Measurements from ENCODE around the gene ETNK1.

ETNK1 gene

DNA sequence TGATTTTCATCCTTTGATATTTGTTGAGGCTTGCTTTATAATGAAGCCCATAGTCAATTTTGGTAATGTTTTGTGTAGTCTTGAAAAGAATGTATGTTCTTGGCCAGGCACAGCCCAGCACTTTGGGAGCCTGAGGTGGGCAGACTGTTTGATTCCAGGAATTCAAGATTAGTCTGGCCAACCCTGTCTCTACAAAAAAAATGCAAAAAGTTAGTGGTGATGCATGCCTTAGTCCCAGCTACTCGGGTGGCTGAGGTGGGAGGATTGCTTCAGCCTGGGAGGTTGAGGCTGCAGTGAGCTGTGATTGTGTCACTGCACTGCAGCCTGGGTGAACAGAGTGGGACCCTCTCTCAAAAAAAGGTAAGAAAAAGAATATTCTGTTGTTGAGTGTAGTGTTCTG lies 10.8 kb downstream of the ETNK1 start:
- DNase-seq = peak; percentile 41

DNA sequence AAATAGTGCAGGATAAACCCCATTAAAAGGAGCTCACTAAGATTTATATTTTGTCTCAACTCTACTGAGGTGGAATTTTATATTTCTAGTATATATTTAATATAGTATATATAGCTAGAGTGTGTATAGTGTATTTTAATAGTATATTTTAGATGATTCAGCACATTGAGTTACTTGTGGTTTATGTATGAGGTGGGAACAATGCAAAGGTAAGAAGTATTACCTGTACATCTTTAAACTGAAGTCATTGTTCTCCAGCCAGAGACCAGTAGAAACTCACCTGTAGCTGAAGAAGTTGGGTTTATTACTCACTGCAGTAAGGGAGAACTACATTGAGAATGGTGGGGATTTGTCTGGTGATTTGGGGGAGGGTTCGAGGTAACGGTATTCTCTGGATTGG lies 15.9 kb downstream of the ETNK1 start:
- DNase-seq = no peak

DNA sequence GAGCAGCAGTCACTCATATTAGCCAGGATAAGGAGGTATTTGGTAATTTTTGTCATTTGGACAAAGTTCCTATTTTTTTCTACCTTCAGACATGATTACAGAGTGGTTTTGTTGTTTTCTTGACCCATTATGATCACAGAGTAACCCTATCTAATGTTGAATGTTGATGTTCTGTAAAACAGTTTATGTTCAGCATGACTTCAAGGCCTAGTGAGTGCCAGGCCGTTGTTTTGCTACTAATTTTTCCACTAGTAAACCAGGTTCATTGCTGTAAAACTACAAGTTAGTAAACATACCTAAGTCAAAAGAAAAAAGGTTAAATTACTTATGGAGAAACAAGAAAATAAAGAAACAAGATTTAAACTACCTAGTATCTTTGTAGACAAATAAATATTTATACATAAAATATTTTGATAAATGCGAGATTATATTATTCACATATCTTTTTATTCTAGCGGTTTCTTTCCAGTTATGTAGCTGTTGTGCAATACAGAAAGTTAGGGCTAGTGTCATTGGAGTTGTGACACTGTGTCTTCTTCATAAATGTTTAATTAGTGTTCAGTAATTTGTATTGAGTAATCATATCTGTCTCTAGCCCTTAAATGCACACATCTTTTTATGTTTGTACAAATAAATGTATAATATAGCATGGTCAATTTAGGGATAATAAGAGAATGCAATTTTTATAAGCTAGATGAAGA lies 16.5 kb downstream of the ETNK1 start:
- DNase-seq = no peak

DNA sequence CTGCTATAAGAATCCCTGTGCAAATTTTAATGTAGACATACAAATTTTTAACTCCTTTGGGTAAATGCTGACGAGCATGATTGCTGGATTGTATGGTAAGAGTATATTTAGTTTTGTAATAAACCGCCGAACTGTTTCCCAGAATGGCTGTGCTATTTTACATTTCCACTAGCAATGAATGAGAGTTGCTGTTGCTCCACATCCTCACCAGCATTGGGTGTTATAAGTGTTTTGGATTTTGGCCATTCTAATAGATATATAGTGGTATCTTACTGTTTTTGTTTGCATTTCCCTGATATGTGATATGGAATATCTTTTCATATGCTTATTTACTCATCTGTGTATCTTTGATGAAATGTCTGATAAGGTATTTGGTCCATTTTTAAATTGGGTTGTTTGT lies 23.7 kb downstream of the ETNK1 start:
- DNase-seq = no peak

DNA sequence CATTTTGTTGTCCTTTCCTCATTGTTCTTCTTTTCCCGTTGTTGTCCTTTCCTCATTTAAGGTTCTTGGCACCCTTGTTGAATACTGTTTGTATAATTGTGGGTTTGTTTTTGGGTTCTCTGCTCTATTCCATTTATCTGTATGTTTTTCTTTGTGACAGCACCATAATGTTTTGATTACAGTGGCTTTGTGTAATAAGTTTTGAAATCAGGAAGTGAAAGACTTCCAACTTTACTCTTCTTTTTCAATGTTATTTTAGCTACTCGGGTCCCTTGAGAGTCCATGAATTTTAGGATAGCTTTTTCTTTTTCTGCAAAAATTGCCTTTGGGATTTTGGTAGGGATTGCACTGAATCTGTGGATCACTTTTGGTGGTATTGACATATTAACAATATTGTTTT lies 28.1 kb downstream of the ETNK1 start:
- DNase-seq = no peak

DNA sequence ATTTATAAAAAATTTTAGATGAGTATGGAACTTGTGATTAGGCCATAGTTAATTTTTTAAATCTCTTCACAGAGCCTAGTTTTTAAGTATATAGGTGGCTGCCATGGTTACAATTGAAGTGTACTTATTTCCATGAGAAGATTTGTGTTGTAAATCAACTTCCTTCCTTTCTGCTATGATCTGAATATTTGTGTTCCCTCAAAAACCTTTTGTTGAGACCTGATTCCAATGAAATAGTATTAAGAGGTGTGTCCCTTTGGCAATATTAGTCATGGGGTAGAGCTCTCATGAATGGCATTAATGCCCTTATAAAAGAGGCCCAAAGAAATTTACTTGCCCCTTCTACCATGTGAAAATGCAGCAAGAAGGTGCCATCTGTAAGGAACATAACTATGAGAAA lies 28.8 kb downstream of the ETNK1 start:
- no peak for DNase-seq

DNA sequence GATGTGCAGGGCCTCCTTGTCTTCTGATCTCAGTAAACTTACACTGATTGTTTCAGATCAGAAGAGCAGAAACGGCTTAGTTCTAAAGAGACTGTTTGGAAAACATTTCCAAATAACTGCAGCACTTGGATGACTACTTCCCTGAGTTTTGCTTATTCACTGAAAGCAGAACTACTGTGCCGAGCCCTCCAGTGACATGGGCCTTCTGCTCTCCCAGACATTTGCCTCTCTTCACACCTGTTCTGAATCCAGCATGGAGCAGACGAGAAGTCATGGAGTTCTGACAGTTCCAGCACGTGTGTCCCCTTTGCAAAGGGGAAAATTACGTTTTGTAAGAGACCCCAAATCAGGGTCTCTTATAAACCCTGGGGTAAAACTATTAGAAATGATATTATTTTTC lies 31.4 kb downstream of the ETNK1 start:
- DNase-seq = no peak

DNA sequence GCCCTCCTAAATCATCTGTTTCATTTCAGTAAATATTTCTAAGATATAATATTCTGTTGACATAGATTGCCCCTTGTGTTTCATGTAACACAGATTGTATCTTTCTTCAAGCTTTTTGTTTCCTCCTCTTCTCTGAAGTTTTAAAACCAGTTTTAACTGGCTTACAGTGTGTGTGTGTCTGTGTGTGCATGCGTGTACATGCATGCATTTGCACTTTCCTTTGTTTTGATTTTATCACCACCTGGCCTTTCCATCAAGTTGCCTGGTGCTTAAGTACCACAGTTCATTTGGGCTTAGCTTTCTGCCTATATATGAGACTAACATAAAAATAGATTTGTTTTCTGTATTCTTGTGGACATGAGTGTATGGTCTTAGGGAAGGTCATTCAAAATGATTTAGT lies 31.9 kb downstream of the ETNK1 start:
- no peak for DNase-seq

DNA sequence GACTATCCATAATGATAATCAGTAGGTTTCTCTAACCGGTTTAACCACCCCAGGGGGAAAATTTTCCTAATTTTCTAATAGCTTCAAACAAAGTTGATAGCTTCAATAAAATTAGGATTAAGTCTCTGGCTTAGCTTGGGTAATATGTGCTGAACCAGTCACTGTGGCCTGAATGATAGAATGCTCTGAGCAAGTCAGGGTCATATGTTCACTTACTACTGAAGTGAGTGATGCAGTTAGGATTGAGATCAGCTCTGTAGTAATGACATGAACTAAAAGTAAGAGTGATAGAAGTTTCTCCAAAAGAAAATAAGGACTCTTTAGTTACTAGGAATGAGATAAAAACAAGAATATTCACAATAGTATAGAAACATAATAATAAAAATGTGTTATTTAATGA lies 32.6 kb downstream of the ETNK1 start:
- no peak for DNase-seq

DNA sequence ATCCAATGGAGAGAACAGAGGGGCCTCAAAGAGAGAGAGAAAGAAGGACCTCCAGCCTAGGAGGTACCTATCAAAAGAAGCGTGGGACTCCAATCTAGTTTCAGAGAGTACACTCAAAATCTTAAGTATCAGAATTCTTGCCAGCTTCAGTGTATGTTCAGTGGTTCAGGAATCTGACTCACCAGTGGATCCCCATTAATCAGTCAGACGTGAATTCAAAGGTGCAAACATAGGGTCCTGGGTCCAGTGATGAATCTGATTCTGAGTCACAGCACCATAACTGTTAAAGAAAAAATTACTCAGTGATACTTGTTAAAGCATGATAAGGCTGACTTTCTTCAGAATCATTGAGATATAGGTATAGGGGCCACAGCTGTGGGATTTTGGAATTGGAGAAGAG lies 33.2 kb downstream of the ETNK1 start:
- peak; percentile 89 for DNase-seq

DNA sequence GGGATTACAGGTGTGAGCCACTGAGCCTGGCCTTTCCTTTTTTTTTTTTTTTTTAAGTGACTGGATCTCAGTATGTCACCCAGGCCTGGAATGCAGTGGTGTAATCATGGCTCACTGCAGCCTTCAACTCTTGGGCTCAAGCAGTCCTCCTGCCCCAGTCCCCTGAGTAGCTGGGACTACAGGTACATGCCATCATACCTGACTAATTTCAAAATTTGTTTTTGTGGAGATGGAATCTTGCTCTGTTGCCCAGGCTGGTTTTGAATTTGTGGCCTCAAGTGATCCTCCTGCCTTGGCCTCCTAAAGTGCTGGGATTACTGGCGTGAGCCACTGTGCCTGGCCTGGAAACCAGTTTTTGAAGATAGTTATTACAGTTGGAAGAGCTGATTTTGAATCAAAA lies 37.4 kb downstream of the ETNK1 start:
- no peak for DNase-seq

DNA sequence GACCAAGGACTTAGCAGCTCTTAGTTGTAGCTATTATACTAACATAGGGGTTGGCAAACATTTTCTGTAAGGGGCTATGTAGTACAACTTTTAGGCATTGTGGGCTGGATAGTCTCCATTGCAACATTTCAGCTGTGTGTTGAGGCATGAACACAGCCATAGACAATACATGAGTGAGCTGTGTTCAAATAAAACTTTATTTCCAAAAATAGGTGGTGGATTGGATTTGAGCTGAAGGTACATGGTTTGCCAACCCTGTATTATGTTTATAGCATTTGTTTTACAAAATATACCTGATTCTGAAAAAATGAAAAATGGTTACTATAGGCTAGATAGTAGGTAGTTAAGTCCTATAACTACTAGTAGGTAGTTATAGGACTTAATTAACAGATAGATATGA lies 40.5 kb downstream of the ETNK1 start:
- DNase-seq = no peak

DNA sequence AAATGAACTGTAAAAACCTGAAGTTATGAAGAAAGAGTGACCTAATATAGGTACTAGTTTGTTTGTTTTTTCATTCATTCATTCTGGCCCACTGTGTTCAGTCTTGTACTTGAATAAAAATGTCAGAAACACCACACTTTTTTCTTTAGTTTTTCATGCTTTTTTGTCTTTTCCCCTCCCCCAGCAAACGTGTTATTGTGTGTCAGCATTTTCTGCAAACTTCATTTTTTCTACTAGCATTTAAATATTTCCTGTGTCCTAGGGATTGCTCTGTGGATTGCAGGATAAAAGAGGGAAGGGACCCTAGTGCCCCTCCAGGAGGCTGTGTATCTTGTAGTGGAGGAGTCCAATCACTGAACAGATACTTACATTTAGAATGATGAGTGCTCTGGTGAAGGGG lies 42.2 kb downstream of the ETNK1 start:
- DNase-seq = no peak

DNA sequence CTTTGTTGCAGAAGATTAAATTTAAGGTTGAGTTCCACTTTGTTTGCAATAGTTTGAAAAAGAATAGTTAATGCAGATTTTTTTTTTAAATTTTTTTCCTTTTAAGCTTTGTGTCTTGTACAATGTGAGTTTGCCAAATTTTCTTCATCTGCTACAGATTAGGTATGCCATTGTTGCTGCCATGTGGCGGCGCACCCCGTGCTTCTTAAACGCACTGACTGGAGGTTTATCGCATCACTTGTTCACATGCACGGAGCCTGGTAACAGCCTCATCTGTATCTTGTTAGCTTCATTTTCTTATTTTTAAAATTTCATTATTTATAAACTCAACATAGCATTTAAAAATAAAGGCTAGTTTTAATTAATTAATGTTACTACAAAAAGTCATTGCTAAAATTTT lies 43.5 kb downstream of the ETNK1 start:
- DNase-seq = no peak

DNA sequence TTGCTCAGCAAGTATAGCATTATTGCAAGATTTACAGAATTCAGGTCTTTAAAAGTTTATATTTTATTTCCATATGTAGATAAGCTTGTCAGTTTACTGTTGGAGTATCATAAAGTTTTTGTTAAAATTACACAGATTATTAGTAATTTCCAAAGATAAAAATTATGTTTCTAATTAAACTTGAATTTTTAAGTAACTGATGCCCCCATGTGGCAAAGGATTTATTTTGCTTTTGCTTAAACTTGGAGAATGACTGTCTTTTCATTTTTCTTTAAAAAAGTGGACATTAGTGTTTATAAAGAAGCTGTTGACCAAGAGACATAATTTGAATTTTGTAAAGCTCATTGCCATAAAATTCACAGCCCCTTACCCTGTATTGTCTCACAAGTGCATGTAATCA lies 45.8 kb downstream of the ETNK1 start:
- no peak for DNase-seq

DNA sequence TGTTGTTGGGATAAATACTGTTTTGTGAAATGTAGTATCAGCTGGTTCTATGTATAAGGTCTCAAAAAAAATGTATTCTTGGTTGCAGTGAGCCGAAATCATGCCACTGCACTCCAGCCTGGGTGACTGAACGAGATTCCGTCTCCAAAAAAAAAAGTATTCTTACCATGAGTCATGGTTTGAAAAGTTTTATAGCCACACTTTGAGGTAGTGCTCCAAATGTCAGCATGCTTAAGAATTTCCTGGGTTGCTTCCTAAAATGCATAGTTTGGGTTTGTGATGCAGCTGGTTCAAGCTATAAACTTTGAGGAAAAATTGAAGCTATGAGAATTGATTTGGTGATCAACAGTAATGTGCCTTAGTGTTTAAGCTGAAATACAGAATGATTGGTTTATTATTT lies 48.0 kb downstream of the ETNK1 start:
- no peak for DNase-seq

DNA sequence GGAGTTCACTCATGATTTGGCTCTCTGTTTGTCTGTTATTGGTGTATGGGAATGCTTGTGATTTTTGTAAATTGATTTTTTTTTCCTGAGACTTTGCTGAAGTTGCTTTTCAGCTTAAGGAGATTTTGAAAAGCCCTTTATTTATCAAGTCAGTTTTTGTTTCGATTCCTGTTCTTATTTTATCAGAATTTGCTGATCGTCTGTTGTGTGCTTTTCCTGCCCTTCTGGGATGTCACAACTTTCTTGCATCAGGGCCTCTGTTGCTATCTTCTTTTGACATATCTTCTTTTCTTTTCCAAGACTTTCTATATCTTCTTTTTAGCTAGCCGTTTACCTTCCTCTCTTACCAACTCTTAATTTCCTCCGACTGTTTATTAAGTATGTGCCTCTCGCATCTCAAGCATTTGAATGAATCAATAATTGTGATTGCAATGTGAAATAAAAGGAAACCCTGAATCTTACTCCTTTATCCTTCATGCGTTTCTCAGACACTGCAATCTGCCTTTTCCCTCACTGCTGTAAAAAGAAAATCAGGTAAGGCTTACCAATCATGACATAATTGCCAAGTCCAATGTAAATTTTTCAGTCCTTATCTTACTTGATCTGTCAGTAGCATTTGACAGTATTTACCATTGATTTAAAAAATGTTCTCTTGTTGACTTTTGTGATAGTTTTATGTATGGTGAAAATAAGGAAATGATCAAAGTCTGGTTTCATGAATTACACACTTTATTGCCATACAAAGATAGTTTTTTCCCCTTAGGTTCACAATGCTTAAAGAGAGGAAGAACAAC lies 53.0 kb downstream of the ETNK1 start:
- DNase-seq = no peak

DNA sequence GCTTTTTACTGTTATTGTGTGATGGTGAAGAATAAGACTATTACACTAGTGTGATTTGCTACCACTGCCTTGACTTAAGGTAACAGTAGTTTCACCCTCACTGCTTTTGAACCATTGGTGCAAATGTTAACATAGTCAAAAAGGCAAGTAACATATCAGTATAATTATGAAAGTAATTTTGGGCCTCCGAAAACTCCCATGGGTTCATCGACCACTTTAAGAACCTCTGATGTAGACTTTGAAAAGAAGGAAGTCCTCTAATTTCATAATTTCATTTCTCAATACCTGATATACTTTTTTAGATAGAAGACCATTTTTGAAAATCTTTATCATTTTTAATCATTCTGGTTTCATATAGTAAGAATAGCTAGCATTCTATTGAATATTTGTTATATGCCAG lies 57.7 kb downstream of the ETNK1 start:
- no peak for DNase-seq

DNA sequence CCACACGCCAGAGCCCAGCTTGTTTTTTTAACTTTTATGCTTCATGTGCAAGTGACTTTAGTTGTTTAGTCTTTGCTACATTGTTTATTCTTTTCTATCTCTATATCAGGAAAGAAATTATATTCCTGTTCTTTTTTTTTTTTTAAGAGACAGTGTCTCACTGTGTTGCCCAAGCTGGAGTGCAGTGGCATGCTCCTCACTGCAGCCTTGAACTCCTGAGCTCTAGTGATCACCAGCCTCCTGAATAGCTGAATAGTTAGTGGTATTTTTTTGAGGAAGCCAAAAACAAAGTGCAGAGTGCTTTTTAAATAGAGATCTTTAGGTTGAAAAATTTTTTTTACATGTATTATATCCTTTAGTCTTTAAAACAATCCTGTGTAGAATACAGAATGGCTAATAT lies 58.2 kb downstream of the ETNK1 start:
- no peak for DNase-seq

DNA sequence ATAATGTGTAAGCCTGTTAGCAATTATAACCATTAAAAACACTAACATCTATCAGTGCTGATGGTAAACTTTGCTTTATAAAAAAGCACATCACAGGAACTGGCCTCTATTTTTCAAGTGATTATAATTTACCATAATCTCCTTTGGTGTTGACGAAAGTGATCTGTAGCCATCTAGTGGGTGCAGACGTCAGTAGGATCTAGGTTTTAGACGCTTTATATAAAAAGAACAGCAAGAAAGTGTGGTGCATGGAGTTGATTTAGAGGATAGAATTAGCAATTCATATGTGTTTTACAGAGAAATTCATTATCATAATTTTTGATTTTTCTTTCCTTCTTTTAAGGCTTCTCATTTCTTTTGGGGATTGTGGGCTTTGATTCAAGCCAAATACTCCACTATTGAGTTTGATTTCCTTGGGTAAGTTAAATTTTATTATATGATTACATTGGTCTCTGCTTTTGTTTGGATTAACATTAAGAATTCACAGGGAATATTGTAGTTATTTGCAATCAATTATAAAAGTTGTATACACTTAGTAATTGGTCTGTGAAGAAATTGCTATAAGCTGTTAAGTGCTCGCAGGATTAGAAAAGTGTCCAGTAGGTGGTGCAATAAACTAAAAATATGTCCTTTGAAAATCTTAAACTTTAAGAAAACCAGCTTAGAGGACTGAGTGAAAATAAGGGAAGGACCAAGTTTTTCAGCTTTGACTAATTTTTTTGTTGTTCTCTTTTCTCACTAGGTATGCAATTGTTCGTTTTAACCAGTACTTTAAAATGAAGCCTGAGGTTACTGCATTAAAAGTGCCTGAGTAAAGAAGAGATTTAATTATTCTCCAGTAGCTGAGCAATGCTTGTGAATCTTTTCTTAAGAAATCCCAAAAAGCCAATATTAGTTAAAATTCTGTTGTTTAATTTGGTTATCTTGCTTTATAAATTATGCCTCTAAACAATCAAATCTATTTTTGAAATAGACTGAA lies 59.5 kb downstream of the ETNK1 start:
- DNase-seq = peak; percentile 7

DNA sequence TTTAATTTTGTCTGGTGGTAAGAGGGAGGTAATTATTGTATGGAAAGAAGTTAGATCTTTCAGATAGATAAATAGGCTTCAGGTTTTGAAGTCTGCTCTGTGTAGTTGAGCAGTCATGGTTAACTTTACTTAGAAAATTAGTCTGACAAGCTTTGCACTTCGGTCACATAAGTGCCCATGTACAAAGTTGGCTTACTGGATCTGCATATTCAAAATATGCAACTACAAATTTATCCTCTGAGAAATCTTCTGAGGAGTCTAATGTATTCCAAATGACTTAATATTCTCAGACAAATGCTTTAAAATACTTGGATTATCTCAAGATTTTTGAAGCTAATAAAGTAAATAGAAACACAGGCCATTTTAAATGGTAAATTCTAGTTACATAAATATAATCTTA lies 61.2 kb downstream of the ETNK1 start:
- no peak for DNase-seq

DNA sequence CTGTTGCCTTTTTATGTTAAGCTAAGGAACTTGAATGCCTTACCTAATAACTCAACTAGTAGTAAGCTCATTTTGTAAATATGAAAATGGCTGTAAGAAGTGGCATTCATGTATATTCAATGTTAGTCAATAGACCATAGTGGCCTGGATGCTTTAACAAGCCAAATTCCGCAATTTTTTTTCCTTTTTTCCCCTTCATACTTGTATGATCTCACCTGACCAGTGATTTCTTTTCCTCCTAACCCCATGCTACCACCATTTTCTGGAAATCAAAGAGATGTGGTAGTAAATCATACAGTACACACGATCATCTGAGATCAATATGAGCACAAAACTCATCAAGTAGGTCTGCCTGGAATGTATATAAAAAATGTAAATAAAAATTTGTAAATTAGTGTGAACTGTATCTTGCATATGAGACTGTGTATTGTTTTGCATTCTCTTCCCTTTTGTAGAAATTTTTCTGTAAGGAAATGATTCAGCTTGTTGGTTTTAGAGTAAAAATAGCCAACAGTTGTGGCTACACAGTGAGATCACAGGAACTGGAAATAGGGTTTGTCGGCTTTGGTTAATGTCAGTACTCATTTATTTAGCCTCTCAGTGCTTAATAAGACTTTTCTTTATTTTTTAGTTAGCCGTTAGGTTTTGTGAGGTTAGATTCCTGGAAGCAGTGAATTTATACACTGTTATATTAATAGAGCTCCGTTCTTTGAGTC lies 62.5 kb downstream of the ETNK1 start:
- peak; percentile 7 for DNase-seq

DNA sequence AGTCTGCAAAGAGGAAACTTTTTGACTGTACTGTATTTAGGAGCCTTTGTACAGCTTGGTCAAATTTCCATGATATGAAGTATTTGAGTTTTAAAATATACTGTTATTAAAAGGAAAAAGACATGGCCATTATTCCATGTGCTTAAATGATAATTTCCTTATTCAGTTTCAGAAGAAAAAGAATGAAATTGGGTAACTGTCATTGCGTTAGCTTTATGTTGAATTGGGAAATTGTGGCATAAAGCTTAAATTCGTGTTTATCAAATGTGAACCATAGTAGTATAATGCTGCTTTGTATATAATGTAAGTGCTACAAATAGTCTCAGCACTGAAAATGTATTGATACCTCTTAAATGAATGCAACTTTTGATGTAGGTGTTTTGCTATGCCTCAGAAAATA lies 64.9 kb downstream of the ETNK1 start:
- DNase-seq = no peak
